GM21786 (cell line): ENCODE data around the gene C4A.
"Not testable (repeated sequence)": the region's sequence is repeated elsewhere in the genome, so short reads cannot be mapped to it uniquely, and the experiment has no call there.

ENCODE experiments used
- ATAC-seq: cut with Tn5 transposase; IDR thresholded peaks from one replicate; pipeline ENCODE4 v1.9.1; 2021; ENCODE audit not compliant: unreplicated experiment

Gene C4A

GRCh38 chr6:32047855-32048766 lies 66.3 kb downstream of the C4A start:
- ATAC-seq = no peak

GRCh38 chr6:32049149-32049548 lies 67.3 kb downstream of the C4A start:
- not testable (repeated sequence) for ATAC-seq

- not testable (repeated sequence) for ATAC-seq
These were observed 67.9 kb downstream of the C4A start for GRCh38 chr6:32049736-32050135.

GRCh38 chr6:32050562-32050961 lies 68.7 kb downstream of the C4A start:
- ATAC-seq = no peak
